Ramos (cell line): Measurements from ENCODE around the gene SLC31A1.
"Not testable (repeated sequence)": the region's sequence is repeated elsewhere in the genome, so short reads cannot be mapped to it uniquely, and the experiment has no call there.

ENCODE experiments used
- in situ Hi-C: fragments of 300-500 bp; cut with MboI; formaldehyde crosslinking; loops from one replicate; pipeline ENCODE4 v1.14.3; 2022; ENCODE audit warnings: low sequenced_read_pairs; ENCODE audit not compliant: unreplicated experiment

Gene SLC31A1

GRCh38 chr9:113219186-113219936 lies 2.0 kb upstream of the SLC31A1 start:
- in situ Hi-C loops, result no loop called here

- in situ Hi-C loops, result no loop called here
These were observed 1.4 kb upstream of the SLC31A1 start for GRCh38 chr9:113219969-113220368.

- in situ Hi-C loops, result no loop called here
These were observed 809 bp upstream of the SLC31A1 start for GRCh38 chr9:113220467-113221002.

GRCh38 chr9:113221800-113222481 lies 597 bp downstream of the SLC31A1 start:
- in situ Hi-C loops, result no loop called here

GRCh38 chr9:113222482-113222841 lies 1.1 kb downstream of the SLC31A1 start:
- in situ Hi-C loops, result no loop called here

GRCh38 chr9:113223963-113224362 lies 2.6 kb downstream of the SLC31A1 start:
- in situ Hi-C loops, result no loop called here

- in situ Hi-C loops, result no loop called here
These were observed 6.1 kb downstream of the SLC31A1 start for GRCh38 chr9:113227436-113227835.

GRCh38 chr9:113228130-113228665 lies 6.9 kb downstream of the SLC31A1 start:
- in situ Hi-C loops, result no loop called here

GRCh38 chr9:113231701-113232100 lies 10.4 kb downstream of the SLC31A1 start:
- in situ Hi-C loops, result no loop called here

- in situ Hi-C loops, result not testable (repeated sequence)
These were observed 14.4 kb downstream of the SLC31A1 start for GRCh38 chr9:113235701-113236255.

- in situ Hi-C loops, result no loop called here
These were observed 15.7 kb downstream of the SLC31A1 start for GRCh38 chr9:113237026-113237425.

GRCh38 chr9:113238202-113238858 lies 17.0 kb downstream of the SLC31A1 start:
- in situ Hi-C loops, result no loop called here

GRCh38 chr9:113238859-113239232 lies 17.5 kb downstream of the SLC31A1 start:
- in situ Hi-C loops, result no loop called here

GRCh38 chr9:113241161-113241560 lies 19.8 kb downstream of the SLC31A1 start:
- in situ Hi-C loops, result no loop called here

- in situ Hi-C loops, result no loop called here
These were observed 23.2 kb downstream of the SLC31A1 start for GRCh38 chr9:113244556-113244955.

- in situ Hi-C loops, result no loop called here
These were observed 24.6 kb downstream of the SLC31A1 start for GRCh38 chr9:113245894-113246293.

GRCh38 chr9:113246928-113247327 lies 25.6 kb downstream of the SLC31A1 start:
- in situ Hi-C loops, result no loop called here

GRCh38 chr9:113247640-113248039 lies 26.3 kb downstream of the SLC31A1 start:
- in situ Hi-C loops, result no loop called here

- in situ Hi-C loops, result not testable (repeated sequence)
These were observed 28.3 kb downstream of the SLC31A1 start for GRCh38 chr9:113249661-113250060.

- in situ Hi-C loops, result no loop called here
These were observed 29.5 kb downstream of the SLC31A1 start for GRCh38 chr9:113250807-113251206.

GRCh38 chr9:113254991-113255390 lies 33.6 kb downstream of the SLC31A1 start:
- in situ Hi-C loops, result no loop called here
